Skin of body (tissue), 2 donors: ENCODE measurements around the gene TMEM213. TPM values are rescaled to one million over a fixed set of nuclear protein-coding genes. Genes with fewer than 3 reads are reported as not detected.

ENCODE experiments used
- DNase-seq: peaks from one replicate; lab custom pipeline; 2025; lab: John Stamatoyannopoulos, UW
- total RNA-seq: library from RNA; depleted of rRNA; stranded (reverse); fragments of >200 nt; gene quantifications from one replicate; pipeline ENCODE4 v1.2.3, GENCODE V29; 2014

The TMEM213 gene, protein sequence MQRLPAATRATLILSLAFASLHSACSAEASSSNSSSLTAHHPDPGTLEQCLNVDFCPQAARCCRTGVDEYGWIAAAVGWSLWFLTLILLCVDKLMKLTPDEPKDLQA
- total RNA-seq = not detected

DNA sequence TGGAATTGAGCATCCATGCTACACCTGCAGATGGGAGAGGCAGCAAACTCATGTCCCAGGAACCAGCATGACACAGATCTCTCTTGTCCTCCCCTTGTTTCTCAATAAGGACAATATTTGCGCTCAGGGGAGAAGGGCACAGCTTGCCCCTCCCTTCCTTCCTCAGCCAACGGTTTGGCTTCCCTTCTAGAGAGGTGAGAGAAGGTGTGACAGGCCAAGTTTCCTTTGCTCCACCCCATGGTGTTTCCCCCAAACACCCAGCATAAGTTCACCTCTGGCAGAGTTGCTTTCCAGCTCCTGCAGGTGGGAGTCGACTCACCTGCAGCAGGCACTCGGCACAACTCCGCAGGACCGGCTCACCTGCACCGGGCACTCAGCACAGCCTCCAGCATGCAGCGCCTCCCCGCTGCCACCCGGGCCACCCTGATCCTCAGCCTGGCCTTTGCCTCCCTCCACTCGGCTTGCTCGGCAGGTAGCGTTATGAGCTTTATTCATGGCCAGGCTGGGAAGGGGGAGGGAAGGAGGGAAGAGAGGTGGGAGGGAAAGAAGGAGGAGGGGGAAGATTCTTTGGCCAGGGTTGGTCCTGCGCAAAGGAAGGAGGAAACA is at the start of gene TMEM213, which contains the start of gene ATP6V0A4:
Gene TMEM213, plus strand, starts transcription at position 280 of the 606 bp plus-strand sequence. Its CDS starts 111 bp downstream, at position 391.
Gene ATP6V0A4, minus strand, starts transcription at position 482 of the 606 bp plus-strand sequence. CDS start 26,949 bp downstream, outside the sequence.
- no peak for DNase-seq

DNA sequence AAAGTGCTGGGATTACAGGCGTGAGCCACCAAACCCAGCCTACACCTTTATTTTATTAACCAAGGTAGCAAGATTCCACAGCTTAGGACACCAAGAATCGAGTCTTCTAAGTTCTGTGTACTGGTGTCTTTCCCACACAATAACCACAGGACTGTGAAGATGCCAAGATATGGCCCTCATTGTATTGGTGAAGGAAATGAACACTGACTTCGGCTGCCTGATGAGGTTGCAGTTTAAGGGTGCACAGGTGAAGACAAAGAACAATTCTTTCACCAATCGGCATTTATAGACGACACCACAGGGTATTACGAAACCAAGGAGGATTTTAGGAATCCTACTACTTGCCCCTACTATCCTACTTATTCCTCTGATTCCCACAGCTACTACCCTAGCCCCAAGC is 49.1 kb upstream of the TMEM213 start:
- no peak for DNase-seq

DNA sequence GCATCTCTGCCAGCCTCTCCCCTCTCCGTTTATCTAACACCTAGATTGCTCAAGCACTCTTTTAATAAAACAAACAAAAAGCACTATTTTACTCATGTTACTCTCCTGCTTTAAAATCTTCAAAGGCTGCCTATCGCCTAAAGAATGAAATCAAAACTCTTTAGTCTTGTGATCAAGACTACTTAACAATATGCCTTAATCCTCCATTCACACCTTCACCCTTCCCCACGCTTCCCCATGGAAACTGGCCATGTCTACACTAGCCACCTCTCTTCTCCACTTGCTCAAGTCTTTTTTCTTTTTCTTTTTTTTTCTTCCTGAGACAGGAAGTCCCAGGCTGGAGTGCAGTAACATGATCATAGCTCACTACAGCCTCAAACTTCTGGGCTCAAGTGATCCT is 47.8 kb upstream of the TMEM213 start:
- DNase-seq = no peak

DNA sequence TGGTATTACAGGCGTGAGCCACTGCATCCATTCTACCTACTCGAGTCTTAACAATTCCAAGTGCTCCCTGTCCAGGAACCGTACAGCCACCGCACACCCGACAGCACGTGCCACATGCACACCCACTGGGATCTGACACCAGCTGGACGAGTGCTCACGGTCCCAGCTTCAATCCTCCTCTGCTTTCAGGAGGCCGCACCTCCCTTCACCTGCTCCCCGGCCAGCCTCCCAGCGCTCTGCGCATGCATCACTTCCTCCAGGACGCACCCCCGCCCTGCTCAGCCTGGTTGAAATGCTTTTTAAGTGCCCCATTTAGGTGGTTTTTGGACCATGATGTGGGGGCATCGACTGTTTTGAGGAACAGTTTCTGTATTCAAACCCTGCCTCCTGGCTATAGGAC is 47.3 kb upstream of the TMEM213 start:
- DNase-seq = no peak

DNA sequence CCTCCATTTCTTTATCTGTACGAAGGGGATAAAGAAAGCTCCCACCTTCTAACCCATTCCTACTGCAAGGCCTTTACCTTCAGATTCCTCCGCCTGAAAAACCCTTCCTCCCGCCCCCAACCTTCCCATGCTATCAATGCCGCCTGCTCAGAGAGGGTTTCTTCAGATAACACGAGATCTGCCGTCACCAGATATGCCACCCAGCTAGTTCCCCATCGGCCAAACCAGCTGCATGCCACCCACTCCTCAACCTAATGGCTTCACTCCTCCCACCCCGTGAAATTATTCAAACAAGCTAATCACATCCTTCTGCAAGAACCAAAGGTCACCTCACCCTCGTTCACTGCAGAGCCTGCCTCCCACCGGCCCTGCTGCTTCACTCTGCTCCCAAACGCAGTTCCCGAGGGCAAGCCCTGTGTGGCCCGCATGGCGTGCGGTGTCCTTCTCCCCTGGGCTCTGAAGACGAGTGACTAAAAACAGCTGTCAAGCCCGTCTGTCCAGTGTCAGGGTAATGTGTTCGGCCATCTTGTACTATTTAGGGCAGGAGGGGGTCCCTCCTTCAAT is 46.8 kb upstream of the TMEM213 start:
- no peak for DNase-seq

DNA sequence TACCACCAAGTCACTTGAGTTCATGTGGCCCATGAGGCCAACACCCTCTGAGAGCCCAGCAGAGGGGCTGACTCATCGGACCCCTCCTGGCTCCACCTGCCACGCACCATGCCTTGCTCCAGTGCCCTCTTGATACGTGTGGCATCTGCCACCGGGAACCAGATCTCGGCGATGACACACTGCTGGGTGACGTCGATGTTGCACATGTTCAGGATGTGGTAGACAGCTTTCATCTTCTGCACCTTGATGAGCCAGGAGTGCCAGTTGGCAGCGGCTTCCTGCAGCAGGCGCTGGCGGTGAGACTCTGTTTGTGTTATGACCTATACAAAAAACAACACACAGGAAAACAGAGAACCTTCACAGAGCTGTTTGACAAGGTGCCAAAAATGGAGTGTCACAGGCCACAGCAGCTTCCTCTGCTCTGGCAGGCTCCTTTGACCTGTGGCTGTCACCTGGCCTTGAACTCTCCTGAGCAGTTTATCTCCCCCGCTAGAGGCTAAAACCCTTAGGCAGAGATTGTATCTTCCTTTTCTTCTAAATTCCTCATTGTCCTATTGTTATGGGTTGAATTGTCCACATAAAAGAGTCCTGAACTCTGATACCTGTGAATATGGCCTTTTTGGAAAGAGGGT is 45.2 kb upstream of the TMEM213 start:
- DNase-seq = no peak

DNA sequence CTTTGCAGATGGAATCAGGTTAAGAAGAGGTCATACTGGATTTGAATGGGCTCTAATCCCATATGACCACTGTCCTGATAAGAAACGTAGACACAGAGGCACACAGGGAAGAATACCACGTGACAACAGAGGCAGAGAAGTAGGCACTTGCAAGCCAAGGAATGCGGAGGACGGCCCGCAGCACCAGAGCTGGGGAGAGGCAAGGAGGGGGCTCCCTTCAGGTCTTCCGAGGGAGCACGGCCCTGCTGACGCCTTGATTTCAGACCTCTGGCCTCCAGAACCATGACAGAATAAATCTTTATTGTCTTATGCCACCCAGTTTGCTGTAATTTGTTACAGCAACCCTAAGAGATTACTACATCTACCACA is 44.7 kb upstream of the TMEM213 start:
- DNase-seq = no peak

DNA sequence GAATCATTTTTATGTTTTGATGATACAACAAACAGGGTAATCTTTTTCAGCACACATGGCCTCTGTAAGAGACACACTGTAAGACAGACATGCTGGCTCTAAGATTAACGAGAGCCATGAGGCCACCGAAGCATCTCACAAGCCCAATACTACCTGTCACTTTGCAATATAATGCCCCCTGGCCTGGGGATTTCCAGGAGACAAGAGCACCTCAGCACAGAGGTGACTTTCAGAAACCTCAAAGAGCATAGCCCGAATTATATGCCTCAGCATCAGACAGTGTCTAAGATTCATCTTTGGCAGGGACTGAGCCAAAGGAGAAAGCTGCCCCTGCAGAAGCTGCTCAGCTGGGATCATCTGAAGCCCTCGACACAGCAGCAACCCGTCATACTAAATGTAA is 44.2 kb upstream of the TMEM213 start:
- no peak for DNase-seq

DNA sequence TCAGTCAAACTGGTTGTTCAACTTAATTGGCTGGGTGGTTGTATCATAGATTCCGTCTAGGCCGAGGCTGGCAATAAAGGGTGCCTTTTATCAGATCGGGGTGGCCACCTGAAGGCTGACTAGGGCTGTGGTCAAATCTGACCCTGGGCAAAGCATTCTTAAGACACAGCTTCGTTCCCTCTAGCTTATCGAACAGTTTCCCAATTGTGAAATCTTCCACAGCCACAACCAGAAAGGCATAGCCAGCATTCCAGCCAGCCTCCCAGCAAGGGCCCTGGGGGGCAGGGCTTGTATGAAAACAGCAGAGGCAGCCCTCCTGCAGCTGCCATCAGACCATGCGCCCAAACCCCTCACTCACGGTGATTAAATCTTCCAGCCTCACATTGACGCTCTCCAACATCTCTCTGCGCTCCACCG is 42.5 kb upstream of the TMEM213 start:
- DNase-seq = no peak

DNA sequence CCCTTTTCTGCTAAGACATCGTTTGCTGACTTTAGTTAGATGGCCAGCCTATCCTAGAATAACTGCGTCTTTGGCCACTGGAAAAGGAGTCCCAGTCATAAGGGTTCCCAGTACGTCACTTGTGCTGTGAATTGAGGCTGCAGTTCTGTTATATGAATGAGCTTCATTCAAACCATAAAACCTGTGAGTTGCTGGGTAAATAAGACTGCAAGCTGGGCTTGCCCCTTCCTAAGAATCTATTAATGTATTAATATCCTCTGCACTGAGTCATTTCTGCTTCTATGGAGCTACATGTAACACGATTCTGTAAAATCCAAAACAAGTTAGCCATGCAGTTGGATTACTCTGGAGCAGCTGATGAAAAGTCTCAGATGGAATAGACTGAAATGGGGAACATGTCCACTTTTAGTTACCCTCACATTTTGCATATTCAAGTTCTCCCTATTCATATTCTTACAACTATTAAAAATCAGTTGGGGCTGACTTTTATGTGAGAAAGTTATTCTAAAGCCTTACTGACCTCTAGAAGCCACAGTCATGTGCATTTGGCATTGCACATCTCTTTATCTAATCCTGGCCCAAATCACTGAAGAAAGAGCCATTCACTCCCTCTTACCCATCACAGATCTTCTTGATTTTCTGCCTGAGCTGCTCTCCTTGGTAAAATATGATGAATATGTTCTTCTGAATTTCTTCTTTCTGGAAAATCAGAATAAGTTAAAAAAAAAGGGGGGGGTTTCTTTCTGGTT is 41.8 kb upstream of the TMEM213 start:
- no peak for DNase-seq

DNA sequence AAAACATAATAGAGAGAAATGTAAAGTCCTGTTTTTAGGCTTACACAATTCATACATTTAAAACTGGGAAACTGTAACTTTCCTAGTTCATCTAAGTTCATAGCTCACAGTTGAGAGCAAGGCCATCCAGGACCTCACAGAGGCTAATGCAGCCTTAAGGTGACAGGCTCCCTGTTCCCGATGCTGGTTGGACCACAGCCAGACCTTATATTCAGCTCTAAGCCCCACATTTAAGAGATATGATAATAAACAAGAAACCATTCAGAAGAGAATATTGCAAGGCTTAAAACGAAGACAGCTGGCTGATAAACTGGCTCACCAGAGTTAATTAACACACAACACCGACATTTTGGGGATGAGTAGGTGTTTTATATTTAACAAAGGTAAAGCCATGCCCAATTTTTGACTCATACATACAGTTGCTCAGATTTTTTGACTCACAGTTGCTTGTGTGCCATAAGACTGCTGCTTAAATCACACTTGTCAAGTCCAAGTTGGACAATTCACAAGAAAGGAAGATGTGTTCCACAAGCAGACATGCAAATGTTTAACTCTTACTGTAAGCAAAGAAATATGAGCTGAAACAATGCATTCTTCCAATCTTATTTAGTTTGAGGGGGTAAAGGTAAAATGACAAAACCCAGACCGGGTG is 41.1 kb upstream of the TMEM213 start:
- no peak for DNase-seq

DNA sequence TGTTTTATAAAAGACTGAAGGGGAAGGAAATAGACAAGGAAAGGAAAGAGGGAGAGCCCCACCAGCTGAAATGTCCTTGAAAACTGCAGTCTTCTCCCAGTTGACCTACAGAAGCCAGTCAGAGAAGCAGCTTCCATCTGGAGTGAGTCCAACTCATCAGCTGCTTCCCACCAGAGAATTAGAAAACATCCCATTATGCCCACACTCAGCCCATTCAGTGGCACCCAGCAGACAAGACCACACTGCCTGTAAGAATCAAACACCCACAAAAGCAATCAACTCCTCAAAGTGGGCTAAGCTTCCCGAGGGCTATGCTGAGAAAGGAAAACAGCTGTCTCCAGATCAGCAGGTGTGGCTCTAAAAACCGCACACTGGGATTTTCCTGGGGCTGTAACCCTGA is 29.6 kb upstream of the TMEM213 start:
- no peak for DNase-seq

DNA sequence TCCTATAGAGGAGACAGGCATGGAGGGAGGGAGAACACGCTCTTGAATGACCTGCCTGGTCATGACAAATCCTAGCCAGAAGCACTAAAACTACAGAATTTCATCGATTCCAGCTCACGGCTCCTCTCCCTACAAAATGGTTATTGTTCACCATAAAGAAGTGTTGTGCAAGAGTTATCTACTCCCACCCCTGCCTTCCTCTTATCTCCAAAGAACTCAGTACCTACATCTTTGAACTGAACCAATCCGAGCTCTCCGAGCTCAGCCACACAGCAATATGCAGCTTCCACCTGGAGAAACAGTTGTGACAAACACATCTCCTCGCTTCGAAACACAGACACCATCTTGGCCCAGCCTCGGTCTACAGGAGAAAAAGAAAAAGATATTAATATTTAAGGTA is 26.9 kb upstream of the TMEM213 start:
- DNase-seq = no peak

DNA sequence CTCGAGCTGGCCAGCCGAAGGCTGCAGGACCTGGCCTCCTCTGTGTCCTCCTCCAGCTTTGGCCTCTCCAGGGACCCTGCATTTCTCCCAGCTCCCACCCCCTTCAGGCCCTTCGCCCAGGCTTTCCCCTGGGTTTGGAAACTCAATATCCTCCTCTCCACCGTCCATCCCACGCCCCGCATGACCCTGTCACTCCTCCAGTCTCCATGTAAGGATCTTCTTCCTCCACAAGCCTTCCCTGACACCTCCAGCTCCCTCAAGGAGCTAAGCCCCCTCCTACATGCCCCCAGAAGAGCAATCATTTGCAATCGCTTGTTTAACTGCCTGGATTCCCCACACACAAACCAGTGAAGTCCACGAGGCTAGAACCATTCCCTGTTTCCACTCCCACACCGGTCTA is 24.6 kb upstream of the TMEM213 start:
- no peak for DNase-seq

DNA sequence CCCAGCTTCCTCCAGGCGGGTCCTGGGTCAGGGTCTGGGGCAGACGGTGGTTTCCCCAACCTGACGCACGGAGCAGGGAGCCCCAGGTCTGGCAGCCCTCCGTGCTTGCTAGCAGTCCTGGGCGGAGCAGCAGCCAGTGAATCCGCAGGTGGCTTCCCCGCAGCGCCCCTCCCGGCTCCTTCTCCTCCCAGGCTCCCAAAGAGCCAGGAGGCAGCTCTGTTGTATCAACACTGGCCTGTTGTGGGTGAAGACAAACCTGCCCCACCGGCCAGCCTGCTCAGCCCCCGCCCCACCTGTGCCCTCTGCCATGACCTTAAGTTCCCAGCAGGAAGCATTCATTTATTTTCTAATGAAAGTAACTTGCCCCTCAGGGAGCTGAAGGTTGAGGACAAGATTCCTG is 24.0 kb upstream of the TMEM213 start:
- DNase-seq = no peak

DNA sequence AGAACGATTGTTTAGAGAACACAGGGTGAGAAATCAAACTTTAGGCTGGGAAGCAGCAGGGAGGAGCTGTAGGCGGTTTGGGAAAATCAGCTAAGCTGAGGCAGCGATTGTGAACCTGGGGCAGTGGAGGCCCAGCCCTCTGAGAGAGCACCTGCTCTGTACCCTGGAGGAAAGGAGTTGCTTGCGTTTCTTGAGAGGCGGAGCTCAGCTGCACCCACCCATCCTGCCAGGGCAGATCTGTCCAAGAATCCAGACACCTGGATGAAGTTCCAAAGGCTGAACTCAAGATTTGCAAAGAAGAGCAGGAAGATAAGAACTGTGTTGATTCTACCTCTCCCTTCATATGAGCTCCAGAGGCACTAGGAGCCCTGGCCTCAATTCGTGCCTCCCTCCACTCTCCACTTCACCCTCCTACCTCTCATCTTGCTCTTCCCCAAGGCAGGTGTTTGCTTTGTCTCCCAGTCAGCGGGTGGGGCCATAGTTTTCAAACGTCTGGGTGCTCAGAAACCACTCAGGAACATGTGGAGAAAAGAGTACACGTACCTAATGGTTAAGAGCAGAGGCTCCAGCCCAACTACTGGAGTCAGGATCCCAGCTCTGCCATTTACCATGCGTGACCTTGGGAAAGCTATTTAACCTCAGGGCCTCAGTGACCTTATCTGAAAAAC is 21.5 kb upstream of the TMEM213 start:
- no peak for DNase-seq

DNA sequence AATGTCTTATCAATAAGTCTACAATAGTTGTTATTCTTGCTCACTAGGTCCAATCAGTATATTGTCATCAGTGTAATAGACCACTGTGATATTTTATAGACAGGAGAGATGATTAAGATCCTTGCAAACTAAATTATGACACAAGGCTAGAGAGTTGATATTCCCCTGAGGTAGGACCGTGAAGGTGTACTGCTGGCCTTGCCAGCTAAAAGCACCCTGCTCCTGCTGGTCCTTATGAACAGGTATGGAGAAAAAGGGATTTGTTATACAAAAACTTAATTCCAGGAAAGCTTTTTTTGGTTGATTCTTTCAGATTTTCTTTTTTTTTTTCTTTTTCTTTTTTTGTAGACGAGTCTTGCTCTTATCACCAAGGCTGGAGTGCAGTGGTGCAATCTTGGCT is 16.8 kb upstream of the TMEM213 start:
- no peak for DNase-seq

DNA sequence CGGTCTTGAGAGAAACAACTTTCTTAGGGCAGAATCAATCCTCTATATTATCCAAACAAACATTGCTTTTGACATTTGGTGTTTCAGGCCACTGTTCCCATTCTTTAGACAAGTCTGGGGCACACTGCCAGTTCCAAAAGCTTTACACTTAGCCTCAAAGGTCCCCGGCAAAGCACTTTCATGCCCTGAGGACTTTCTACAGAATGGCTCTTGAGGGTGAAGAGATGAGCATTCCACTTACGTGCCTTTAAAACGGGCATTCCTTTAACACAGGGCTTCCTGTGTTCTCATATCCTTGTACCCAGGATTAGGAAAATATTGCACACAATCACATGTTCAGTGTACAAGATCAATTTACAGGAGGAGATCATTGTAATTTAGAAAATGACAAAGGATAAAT is 13.1 kb upstream of the TMEM213 start:
- no peak for DNase-seq

DNA sequence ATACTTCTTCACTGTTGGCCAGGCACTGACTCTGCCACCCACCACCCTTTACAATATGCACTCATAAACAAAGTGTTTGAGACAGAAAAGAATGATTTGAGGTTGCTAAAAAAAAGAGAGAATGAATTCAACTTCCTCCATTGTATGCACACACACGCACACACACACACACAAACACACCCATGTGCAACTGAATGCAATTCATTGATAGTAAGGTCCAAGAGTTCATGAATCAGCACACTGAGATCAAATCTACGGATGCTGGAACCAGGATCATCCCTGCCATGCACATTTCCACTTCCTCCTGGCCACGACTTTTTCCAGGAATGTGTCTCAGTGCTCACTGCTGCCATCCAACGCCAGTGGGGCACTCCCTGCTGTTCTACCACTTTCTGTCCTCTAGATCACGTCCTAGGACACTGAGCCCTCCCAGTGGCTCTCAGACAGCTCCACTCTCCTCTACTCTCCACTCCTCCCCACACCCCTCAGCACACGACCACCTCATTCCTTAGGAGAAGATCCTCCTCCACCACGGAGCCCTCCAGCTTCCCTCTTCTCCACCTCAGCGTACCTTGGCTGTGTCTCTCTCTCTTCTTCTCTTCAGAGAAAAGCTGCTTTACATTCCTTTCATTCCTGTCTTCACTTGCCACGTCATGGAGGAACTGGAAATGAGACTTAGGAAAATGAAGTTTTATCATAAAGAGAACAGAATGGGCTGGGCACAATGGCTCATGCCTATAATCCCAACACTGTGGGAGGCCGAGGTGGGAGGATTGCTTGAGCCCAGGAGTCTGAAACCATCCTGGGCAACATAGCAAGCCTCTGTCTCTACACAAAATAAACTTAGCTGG is 12.0 kb upstream of the TMEM213 start:
- no peak for DNase-seq

DNA sequence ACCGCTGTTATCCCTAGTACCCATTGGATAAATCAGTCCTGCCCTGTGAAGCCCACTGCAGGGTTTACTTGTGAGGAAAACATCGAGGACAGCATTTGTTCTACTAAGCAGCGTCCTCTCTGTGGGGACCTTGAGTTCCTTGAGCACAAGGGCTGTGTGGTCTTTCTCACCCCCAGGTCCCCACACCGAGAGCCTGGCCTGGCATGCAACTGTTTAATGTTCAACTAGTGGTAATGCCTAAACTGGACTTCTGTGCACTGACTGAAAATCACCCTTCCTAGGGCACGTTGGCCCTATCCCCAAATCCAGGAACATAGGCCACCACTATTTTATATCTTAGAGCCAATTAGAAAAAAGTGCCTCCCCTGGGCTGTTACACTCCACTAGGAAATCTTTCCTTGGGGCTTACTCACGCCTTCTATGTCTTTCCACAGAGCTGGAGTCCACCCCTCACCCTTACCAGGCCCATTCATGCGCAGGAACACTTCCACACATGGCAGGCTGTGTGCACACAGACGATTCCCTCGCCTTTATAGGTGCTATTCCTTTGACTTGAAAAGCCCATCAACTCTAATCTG is 1.7 kb upstream of the TMEM213 start:
- no peak for DNase-seq
